ENCODE measurements around the gene MAFF. TPM values are rescaled to one million over a fixed set of nuclear protein-coding genes. Genes with fewer than 3 reads are reported as not detected.
A peak's percentile ranks its signal among the peaks of the same experiment; 100 is the strongest.

The MAFF gene
- total RNA-seq, 1 experiment from 2014 or later = 26.0 TPM

GRCh38 chr22:38175206-38176118 lies 26.3 kb upstream of the MAFF start:
- Histone ChIP-seq H4K20me1 (ENCODE audit: insufficient read depth) (no peaks in the 10 kb centered on the region), H3K27ac (ENCODE audit: low read depth, low read length) (no peak overlapping the region), H3K27me3 (ENCODE audit: insufficient read depth, low read length) (no peaks in the 10 kb centered on the region), H3K4me1 (ENCODE audit: control insufficient read depth in 1 of 2, insufficient read depth in 2 of 2, low read length in 2 of 2) (peaks cover 43 to 51% of the 10 kb centered on the region in 2 experiments), H2AFZ (ENCODE audit: low read depth, low read length, poor library complexity, severe bottlenecking) (no peak overlapping the region), H3K4me2 (ENCODE audit: low read length) (no peak overlapping the region), H3K79me2 (ENCODE audit: insufficient read depth, low read length) (no peaks in the 10 kb centered on the region), H3K9me2 (ENCODE audit: insufficient read depth) (no peaks in the 10 kb centered on the region), H3K36me3 (ENCODE audit: control insufficient read depth in 1 of 2, insufficient read depth in 2 of 2, low read length in 2 of 2) (no peaks in the 10 kb centered on the region), H3K4me3 (replicated peaks in 1 of 2; ENCODE audit: low read depth in 1 of 2, low read length in 2 of 2) (no peak overlapping the region), H3K9me3 (ENCODE audit: control insufficient read depth in 1 of 2, insufficient read depth in 1 of 2, low read depth in 1 of 2, low read length in 2 of 2) (no peaks in the 10 kb centered on the region), H3K9ac (ENCODE audit: low read length) (no peak overlapping the region)
- ChIA-PET POLR2A (interaction anchor here (1.3 kb wide), 1 partner anchor 368 kb away, joined by 4 read pairs; the partner anchor contains the start of gene GCAT), RAD21 (ENCODE audit: low non-redundant PET in 1 of 2, low total read pairs in 2 of 2, uncharacterized antibody in 2 of 2, unreplicated experiment in 2 of 2) (no interaction called here), CTCF (no interaction called here)
- DNase-seq (ENCODE audit: low read depth, low spot score) (no peak), ATAC-seq (no peak)
- intact Hi-C loops (cut with micrococcal nuclease) = no loop called here
- no TSS peak for BruUV-seq (replicated peaks)
- TF ChIP-seq, protein P1, sequence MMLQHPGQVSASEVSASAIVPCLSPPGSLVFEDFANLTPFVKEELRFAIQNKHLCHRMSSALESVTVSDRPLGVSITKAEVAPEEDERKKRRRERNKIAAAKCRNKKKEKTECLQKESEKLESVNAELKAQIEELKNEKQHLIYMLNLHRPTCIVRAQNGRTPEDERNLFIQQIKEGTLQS (IDR thresholded peaks at IDR 0.05) = no peak
- TF ChIP-seq JUND (IDR thresholded peaks at IDR 0.05) (no peak), ELF1 (IDR thresholded peaks at IDR 0.05; ENCODE audit: borderline replicate concordance, low read depth) (no peak)

GRCh38 chr22:38176170-38176741 lies 25.5 kb upstream of the MAFF start:
- Histone ChIP-seq H3K27ac (ENCODE audit: low read depth, low read length) (peak overlapping the region; percentile 97; the same call in 1 of the 2 replicates), H3K9me3 (ENCODE audit: control insufficient read depth in 1 of 2, insufficient read depth in 1 of 2, low read depth in 1 of 2, low read length in 2 of 2) (no peaks in the 10 kb centered on the region)
- TF ChIP-seq EZH2phosphoT487 (IDR thresholded peaks at IDR 0.05; ENCODE audit: borderline replicate concordance) (no peak), RAD21 (IDR thresholded peaks at IDR 0.05; ENCODE audit: low read depth) (no peak), CEBPB (IDR thresholded peaks at IDR 0.05; ENCODE audit: low read depth) (no peak), JUND (IDR thresholded peaks at IDR 0.05) (no peak), EZH2 (IDR thresholded peaks at IDR 0.05) (no peak), YY1 (IDR thresholded peaks at IDR 0.05; ENCODE audit: extremely low read depth, insufficient replicate concordance, low read depth, low read length) (no peak), FOSL1 (IDR thresholded peaks at IDR 0.05; ENCODE audit: low read depth) (no peak), SIN3A (IDR thresholded peaks at IDR 0.05; ENCODE audit: low read depth) (no peak), ELF1 (IDR thresholded peaks at IDR 0.05; ENCODE audit: borderline replicate concordance, low read depth) (no peak), SP1 (IDR thresholded peaks at IDR 0.05; ENCODE audit: low read depth) (no peak), POLR2A (IDR thresholded peaks at IDR 0.05; ENCODE audit: borderline replicate concordance, extremely low read depth, insufficient read depth, insufficient read length) (no peak)
- TF ChIP-seq, protein P2, sequence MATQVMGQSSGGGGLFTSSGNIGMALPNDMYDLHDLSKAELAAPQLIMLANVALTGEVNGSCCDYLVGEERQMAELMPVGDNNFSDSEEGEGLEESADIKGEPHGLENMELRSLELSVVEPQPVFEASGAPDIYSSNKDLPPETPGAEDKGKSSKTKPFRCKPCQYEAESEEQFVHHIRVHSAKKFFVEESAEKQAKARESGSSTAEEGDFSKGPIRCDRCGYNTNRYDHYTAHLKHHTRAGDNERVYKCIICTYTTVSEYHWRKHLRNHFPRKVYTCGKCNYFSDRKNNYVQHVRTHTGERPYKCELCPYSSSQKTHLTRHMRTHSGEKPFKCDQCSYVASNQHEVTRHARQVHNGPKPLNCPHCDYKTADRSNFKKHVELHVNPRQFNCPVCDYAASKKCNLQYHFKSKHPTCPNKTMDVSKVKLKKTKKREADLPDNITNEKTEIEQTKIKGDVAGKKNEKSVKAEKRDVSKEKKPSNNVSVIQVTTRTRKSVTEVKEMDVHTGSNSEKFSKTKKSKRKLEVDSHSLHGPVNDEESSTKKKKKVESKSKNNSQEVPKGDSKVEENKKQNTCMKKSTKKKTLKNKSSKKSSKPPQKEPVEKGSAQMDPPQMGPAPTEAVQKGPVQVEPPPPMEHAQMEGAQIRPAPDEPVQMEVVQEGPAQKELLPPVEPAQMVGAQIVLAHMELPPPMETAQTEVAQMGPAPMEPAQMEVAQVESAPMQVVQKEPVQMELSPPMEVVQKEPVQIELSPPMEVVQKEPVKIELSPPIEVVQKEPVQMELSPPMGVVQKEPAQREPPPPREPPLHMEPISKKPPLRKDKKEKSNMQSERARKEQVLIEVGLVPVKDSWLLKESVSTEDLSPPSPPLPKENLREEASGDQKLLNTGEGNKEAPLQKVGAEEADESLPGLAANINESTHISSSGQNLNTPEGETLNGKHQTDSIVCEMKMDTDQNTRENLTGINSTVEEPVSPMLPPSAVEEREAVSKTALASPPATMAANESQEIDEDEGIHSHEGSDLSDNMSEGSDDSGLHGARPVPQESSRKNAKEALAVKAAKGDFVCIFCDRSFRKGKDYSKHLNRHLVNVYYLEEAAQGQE (IDR thresholded peaks at IDR 0.05; ENCODE audit: low read depth) = no peak

More at GRCh38 chr22:38176170-38176741, 25.5 kb upstream of the MAFF start:
- Histone ChIP-seq H2AFZ (ENCODE audit: low read depth, low read length, poor library complexity, severe bottlenecking) (no peak overlapping the region), H3K9ac (ENCODE audit: low read length) (0 out of 2 replicates have a peak overlapping the region, but pooled peaks have one; percentile 55), H3K36me3 (ENCODE audit: control insufficient read depth in 1 of 2, insufficient read depth in 2 of 2, low read length in 2 of 2) (no peaks in the 10 kb centered on the region), H3K4me1 (ENCODE audit: control insufficient read depth in 1 of 2, insufficient read depth in 2 of 2, low read length in 2 of 2) (peaks cover 49 to 58% of the 10 kb centered on the region in 2 experiments), H3K9me2 (ENCODE audit: insufficient read depth) (no peaks in the 10 kb centered on the region), H3K4me3 (replicated peaks in 1 of 2; ENCODE audit: low read depth in 1 of 2, low read length in 2 of 2) (no peak overlapping the region), H3K4me2 (ENCODE audit: low read length) (peak overlapping the region; percentile 96; the same call in 1 of the 2 replicates), H4K20me1 (ENCODE audit: insufficient read depth) (no peaks in the 10 kb centered on the region), H3K27me3 (ENCODE audit: insufficient read depth, low read length) (no peaks in the 10 kb centered on the region), H3K79me2 (ENCODE audit: insufficient read depth, low read length) (peaks cover 5% of the 10 kb centered on the region)
- BruUV-seq (replicated peaks) = no TSS peak
- no peak for ATAC-seq
- RAD21 ChIA-PET (ENCODE audit: low non-redundant PET in 1 of 2, low total read pairs in 2 of 2, uncharacterized antibody in 2 of 2, unreplicated experiment in 2 of 2) = no interaction called here
- CTCF ChIA-PET = no interaction called here
- POLR2A ChIA-PET = interaction anchor here (0.6 to 1.3 kb wide), 3 partner anchors 40 to 369 kb away, joined by 3 to 4 read pairs (median 3); partner anchors contain the start of gene GCAT
- intact Hi-C loops (cut with micrococcal nuclease) = no loop called here
- DNase-seq (ENCODE audit: low read depth, low spot score) = no peak
